SK-N-MC (cell line): ENCODE results near the gene UMAD1.

ENCODE experiments used
- EZH2 ChIP-seq: fragments of 200-600 bp; sonication (generic); IDR thresholded peaks from one replicate; pipeline ENCODE4 v1.6.1; 2017; ENCODE audit warnings: antibody characterized with exemption
- FOXP2 ChIP-seq: optimal IDR thresholded peaks from 2 replicates; pipeline ENCODE3; 2011; ENCODE audit warnings: mild to moderate bottlenecking, moderate library complexity; ENCODE audit not compliant: insufficient read depth; ENCODE audit errors: extremely low read length, control extremely low read depth
- POLR2AphosphoS5 ChIP-seq: IDR thresholded peaks from 2 replicates; pipeline ENCODE4 v1.6.1; 2012; ENCODE audit warnings: mild to moderate bottlenecking, low read depth, low read length, borderline replicate concordance

- TF ChIP-seq EZH2, result no peak
- no peak for TF ChIP-seq POLR2AphosphoS5
- TF ChIP-seq FOXP2, result no peak
Observed at GRCh38 chr7:7738177-7738576, 97.6 kb downstream of the UMAD1 start.
